Renal cortical epithelial cell (primary cell): ENCODE data around the gene RGS5. TPM values are rescaled to one million over a fixed set of nuclear protein-coding genes. Genes with fewer than 3 reads are reported as not detected.

Experiments
- DNase-seq: peaks from one replicate; pipeline ENCODE4 v3.0.0-alpha.2; 2011; ENCODE audit warnings: low read depth
- total RNA-seq: library from RNA; depleted of rRNA; stranded (reverse); fragments of >200 nt; gene quantifications from 2 replicates; pipeline ENCODE4 v1.2.3, GENCODE V29; 2014

The RGS5 gene
- total RNA-seq, 1 donor from 2014 or later, result 4.6 TPM

DNA sequence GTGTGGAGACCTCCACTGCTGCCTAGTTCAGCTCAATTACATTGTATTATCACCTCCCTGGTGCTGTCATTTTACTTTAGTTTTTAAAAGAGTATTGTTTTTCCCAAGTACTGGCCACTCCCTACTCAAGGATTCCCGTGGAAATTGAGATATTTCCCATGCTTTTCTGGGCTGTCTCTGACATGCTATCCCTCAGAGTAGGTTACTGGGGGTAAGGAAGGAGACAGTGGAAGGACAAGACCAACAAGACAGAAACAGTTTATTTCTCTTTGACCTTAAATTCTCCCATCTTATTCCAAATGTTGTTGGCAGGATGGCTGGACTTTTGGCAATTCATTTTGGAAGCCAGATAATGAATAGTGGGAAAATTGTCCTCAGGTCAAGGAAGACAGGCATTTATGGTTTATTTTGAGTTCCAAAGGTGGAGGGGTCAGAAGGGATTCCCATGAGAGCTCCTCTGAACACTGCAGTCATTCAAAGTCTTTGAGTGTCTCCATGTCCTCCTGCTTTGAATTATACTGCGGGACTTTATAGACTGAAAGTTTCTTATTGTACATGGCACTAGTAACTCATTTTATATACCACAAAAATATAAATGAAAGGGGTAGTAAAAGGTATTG is 20.3 kb downstream of the RGS5 start:
- DNase-seq, result no peak

- DNase-seq, result no peak
Measured at GRCh38 chr1:163178628-163179027, 24.1 kb downstream of the RGS5 start.

DNA sequence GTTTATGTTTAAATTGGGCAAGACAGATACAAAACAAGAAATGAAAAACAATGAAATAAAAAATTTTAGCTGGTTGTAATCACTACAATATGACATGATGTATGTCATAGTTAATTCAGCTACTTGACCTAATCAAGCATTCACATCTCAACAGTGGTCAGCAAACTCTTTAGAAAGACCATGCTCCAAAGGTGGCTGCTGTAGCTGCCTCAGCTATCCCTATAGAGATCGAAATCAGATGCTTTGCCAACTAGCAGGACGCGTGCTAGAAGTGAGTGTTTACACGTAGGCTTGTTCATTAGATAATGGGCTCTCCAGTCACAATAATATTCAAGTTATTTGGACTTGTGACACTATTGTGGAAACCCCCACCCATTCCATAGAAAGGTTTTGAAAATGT is 25.9 kb downstream of the RGS5 start:
- DNase-seq, result no peak

DNA sequence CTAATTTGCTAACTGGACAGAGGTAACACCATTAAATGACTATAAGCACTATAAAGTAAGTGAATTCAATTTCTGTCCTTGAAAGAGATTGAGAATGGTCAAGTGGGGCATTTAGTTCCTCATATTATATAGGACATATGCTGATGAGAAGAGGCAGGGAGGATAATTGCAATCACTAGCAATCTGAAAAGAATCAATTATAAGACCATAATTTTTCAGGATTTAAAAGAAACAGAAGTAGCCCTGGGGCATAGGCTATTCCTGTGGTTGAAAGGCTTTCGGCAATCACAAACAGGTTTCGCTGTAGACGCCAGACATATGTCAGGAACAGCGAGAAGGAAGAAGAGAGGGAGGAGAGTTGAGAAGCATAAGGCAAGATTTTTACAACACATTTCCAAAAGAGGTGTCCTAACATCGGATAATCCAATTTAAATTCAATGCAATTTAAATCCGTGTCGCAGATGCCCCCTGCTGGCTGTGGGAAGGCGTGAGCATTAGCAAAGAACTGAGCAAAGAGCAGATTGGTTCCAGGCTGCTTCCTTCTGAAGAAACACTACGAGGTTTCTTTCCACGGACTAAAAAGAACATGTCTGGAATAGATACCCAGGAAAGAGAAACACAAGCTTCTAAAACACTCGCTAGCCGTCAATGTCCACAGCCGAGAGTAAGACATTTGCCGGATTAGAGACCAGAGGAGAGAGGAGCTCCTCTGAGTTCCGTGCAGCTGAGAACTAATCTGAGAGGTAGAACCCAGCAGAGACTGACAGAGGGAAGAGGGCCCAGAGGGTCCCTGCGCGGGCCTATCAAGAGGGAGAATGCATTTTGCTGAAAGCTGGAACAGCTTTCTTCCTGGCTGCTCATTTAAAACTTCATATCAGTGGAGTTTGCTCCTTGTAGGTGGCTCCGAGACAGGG is 27.9 kb downstream of the RGS5 start:
- peak; percentile 58 for DNase-seq

- peak; percentile 78 for DNase-seq
Measured at GRCh38 chr1:163173121-163173520, 29.6 kb downstream of the RGS5 start.

DNA sequence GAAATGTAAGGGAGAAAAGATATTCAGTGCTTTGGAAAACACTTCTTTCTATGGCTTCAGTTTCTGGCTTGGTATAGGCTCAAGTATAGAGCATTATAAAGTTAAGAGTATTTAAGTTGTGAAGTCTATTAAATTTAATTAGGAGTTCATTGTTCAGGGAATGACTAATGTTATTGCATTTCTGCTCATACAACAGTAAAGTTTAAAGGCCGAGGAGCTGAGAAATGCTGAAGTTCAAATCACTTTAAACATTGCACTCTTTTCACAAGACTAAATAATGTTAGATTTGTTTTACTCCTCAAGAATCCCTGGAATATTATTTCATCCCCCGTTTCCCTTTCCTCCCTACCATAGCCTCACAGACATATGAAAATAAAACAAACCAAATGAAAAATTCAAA is 30.1 kb downstream of the RGS5 start:
- DNase-seq, result peak; percentile 31

DNA sequence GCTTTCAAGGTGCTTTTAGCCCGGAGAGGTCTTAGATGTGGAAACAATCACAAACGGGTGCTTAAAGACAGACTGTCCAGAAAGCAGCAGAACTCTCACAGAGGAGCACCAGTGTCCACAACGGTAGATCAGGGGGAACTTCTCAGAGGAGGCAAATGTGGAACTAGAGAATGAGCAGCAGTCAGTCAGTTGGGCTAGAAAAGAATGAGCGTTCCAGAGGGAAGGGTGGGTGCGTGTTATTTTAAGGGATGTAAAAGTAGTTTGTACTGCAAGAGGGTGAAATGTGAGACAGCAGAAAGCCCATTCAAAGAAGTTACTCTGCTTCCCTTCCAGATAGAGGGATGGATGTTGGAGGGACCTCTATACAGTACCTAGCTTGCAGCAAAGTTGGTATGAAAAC is 30.9 kb downstream of the RGS5 start:
- DNase-seq, result no peak

DNA sequence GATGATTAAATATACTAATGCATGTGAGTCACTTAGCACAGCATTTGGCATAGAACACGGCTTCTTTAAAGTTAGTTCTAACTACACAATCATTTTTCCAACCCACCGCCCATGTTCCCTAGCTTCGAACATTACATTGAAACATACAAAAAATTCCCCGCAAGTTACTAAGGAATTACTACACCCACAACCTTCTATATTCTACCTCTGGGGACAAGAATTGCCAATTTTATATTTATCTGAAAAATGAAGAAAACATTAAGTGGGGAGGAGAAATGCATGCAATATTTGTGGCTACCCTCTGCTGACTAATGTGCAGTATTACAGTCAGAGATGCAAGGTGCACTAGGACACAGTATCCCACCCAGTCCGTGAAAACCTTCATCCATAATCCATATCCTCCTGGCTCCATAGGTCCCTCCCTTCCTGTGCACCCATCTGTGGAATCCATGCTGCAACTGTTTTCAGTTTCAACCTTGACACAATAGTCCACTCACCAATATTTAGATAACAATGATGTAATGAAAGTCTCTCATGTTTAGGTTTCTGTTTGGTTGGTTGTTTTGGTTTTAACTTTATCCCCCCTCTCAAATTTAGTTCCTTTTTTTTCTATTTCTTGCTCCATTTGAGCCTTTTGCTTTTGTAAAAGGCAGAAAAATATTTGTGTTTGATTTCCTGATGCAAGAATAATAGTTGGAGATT is 31.6 kb downstream of the RGS5 start:
- no peak for DNase-seq

DNA sequence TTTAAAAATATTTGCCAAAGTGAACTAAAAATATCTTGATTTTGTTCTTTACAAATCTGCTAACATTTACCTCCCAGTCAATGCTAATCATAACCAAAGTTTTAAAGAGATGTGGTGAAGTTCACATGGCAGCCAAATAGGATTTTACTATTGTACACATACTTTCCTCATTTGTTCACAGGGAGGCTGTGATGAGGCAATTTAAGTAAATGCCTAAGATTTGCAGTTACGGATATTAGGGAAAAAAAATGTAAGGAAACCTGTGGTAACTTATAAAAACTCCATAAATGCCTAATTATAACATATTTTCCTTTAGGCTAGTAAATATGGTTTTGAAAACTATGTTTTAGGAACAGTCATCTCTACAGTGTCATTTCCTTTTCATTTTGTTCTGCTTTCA is 32.4 kb downstream of the RGS5 start:
- no peak for DNase-seq

GRCh38 chr1:163169553-163169952 is 33.2 kb downstream of the RGS5 start:
- DNase-seq, result no peak

DNA sequence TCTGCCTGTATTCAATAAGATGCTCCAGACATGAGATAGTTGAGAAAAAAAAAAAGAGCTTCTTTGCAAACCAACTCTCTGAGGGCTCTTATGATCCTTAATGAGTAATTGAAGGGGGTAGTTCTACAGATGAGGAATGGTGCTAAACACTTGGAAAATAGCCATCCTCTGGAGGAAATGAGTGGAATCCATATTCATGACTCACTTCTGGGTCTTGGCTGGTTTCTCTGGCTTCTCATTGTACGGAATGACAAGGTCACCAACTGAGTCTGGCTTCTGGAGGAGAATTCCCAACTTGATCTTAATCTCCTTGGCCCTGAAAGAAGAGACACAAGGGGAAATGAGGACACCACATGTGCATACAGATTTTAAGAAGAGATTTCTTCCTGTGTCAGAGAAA is 34.7 kb downstream of the RGS5 start:
- DNase-seq, result peak; percentile 97

DNA sequence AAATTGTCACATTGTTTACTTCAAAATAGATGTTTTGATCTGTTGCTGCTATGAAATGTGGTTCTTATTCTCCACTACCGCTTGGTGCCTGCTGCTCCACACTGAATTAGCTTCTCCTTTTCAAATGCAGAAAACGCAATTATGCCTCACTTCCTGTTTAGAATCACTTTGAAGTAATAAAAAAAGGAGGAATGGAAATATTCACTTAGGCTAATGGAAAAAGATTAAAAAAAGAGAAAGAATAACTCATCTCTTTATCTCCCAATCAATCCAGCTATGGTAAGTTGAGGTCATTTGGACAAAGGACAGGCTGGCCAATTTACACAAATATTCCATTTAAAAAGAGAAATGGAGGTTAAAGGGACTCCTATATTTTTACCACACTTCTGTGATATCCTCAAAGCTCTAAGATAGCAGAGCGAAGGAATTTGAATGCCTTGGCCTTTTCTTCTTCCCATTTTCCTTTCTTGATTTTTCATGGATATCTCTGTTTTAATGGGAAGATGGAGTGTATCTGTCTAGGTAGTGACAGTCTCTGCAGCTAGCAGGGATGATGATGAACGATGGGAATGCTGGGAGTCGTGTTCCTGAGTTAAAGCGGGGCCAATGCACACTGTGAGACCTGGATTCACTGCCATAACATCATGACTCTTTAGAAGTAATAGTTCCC is 35.7 kb downstream of the RGS5 start:
- DNase-seq, result no peak

GRCh38 chr1:163165119-163165518 is 37.6 kb downstream of the RGS5 start:
- DNase-seq, result no peak

- DNase-seq, result peak; percentile 92
Measured at GRCh38 chr1:163163881-163164582, 38.7 kb downstream of the RGS5 start.

DNA sequence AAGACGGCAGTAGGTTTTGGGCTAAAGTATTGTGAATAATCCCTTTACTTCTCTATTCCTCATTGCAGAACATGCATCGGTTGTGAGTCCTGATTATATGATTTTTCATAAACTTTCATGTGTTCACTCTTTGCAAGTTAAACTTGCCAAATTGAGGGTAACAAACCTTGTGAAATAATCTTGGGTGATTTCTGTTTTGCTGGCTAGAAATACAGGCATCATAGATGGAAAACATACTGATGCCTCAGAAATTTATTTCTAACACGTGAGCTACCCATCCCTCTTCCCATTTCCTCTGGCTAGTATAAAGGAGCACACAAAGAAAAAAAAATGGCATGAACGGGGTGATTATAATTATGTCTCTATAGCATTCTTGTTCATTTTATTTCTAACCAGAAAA is 39.6 kb downstream of the RGS5 start:
- no peak for DNase-seq

- DNase-seq, result peak; percentile 38
Measured at GRCh38 chr1:163162381-163162914, 40.3 kb downstream of the RGS5 start.

- DNase-seq, result no peak
Measured at GRCh38 chr1:163161841-163162240, 40.9 kb downstream of the RGS5 start.

DNA sequence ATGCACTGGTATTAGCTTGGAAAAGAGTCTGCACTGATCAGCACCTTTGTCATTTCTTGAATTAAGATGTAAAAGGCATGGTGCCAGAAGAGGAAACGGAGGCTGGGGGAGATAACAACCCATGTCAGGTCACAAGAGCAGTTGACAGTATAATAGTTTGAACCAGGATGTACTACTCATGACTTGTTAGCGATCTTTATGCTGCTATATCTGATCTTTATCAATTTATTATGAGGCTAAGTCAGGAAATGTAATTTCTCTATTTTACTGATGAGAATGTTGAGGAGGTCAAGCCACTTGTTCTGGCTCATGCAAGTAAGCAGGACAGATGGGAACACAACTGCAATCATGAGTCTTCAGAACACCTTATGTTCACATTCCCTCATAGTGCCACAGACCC is 41.4 kb downstream of the RGS5 start:
- DNase-seq, result no peak

DNA sequence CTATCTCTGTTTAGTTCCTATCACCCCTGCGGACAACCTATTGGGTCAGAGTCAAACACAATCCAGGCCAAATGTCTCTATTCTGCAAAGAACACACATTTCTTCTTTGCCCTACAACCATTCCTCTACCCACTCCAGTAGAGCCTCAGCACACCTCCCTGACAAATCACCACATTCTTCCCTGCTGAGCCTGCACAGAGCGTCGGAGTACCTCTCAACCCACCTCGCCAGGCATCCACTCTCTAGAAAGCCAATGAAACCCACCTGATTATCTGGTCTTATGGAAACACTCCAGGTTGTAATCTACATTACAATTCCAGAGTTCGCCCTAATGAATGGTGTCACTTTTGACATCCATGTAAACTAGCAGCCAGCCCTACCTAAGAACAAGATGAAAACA is 47.1 kb downstream of the RGS5 start:
- DNase-seq, result no peak

GRCh38 chr1:163148911-163149310 is 53.8 kb downstream of the RGS5 start:
- no peak for DNase-seq

- no peak for DNase-seq
Measured at GRCh38 chr1:163147019-163147418, 55.7 kb downstream of the RGS5 start.
